ENCODE measurements around the gene BTC. TPM values are rescaled to one million over a fixed set of nuclear protein-coding genes. Genes with fewer than 3 reads are reported as not detected.

The BTC gene
- total RNA-seq, 1 experiment from 2014 or later = not detected

DNA sequence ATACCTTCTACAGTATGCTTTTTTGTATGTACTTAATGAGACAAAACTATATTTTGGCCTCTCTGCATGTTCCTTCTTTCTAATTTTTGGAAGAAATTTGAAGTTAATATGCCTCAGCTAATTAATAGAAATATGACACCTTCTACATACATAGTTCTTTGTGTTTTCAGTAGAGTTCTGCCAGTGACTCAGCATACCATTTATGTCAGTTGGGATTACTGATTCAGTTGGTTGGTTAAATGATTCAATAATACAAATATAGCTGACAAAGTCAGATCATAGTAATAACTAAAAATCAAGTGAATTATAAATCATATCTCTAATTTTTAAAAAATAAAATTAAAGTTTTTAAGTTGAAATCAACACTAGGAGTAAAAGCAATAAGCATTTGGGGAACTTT lies 16.8 kb downstream of the BTC start:
- no peaks in the 10 kb centered on the region for H3K36me3 Mint-ChIP-seq (ENCODE audit: insufficient read depth in 1 of 3, low read depth in 3 of 3)
- no peaks in the 10 kb centered on the region for H3K23me2 ChIP-seq (ENCODE audit: insufficient read length, low read depth, low read length, poor library complexity, severe bottlenecking)
- no peak overlapping the region for H2BK5ac ChIP-seq (ENCODE audit: insufficient read length, low read length)
- H3T11ph ChIP-seq (ENCODE audit: low read length) = no peak overlapping the region
- no peak overlapping the region for H3K56ac ChIP-seq (ENCODE audit: insufficient read length, low read depth, low read length)
- no peak overlapping the region for H3K18ac ChIP-seq (ENCODE audit: insufficient read length, low read depth, low read length)
- no peaks in the 10 kb centered on the region for H3K79me2 ChIP-seq (ENCODE audit: insufficient read depth, low read length)
- no peaks in the 10 kb centered on the region for H4K20me1 ChIP-seq (ENCODE audit: control insufficient read depth, insufficient read depth, insufficient read length)
- no peaks in the 10 kb centered on the region for H3K79me1 ChIP-seq (ENCODE audit: insufficient read depth, low read depth, low read length, poor library complexity, severe bottlenecking)
- no peak overlapping the region for H4K91ac ChIP-seq (ENCODE audit: insufficient read length, low read depth, low read length)
- H3K27ac ChIP-seq (ENCODE audit: insufficient read length, low read depth, low read length) = no peak overlapping the region
- no peak overlapping the region for H2BK120ac ChIP-seq (ENCODE audit: low read depth, low read length, poor library complexity, severe bottlenecking)
- H3K23ac ChIP-seq (ENCODE audit: insufficient read length, low read depth, low read length) = no peak overlapping the region
- no peaks in the 10 kb centered on the region for H3K4me1 ChIP-seq (ENCODE audit: insufficient read depth, low read length)
- H4K5ac ChIP-seq (ENCODE audit: insufficient read length, low read depth, low read length) = no peak overlapping the region
- H2BK15ac ChIP-seq (ENCODE audit: low read depth, low read length) = no peak overlapping the region
- DNase-seq = no peak
- no peak overlapping the region for H4K8ac ChIP-seq (replicated peaks; ENCODE audit: insufficient read length, low read depth, low read length)
- H3K27me3 Mint-ChIP-seq (ENCODE audit: low read depth) = no peaks in the 10 kb centered on the region
- TF ChIP-seq, protein P1, sequence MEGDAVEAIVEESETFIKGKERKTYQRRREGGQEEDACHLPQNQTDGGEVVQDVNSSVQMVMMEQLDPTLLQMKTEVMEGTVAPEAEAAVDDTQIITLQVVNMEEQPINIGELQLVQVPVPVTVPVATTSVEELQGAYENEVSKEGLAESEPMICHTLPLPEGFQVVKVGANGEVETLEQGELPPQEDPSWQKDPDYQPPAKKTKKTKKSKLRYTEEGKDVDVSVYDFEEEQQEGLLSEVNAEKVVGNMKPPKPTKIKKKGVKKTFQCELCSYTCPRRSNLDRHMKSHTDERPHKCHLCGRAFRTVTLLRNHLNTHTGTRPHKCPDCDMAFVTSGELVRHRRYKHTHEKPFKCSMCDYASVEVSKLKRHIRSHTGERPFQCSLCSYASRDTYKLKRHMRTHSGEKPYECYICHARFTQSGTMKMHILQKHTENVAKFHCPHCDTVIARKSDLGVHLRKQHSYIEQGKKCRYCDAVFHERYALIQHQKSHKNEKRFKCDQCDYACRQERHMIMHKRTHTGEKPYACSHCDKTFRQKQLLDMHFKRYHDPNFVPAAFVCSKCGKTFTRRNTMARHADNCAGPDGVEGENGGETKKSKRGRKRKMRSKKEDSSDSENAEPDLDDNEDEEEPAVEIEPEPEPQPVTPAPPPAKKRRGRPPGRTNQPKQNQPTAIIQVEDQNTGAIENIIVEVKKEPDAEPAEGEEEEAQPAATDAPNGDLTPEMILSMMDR (conservative IDR thresholded peaks at IDR 0.05) = no peak
- no peak overlapping the region for H2AFZ ChIP-seq (ENCODE audit: low read length)
- H3K14ac ChIP-seq (ENCODE audit: insufficient read depth, low read length) = no peak overlapping the region
- H3K9ac ChIP-seq (ENCODE audit: extremely low read depth, insufficient read length, low read length) = no peak overlapping the region
- no peak overlapping the region for H3K27ac Mint-ChIP-seq
- H2BK12ac ChIP-seq (ENCODE audit: insufficient read length, low read depth, low read length) = no peak overlapping the region
- H3K4me3 Mint-ChIP-seq = no peak overlapping the region
- no peaks in the 10 kb centered on the region for H3K27me3 ChIP-seq (ENCODE audit: insufficient read depth, low read length)
- H3K9me3 Mint-ChIP-seq = peaks cover 0 to 3% of the 10 kb centered on the region in 2 experiments; a peak in 1 of 5 replicates
- H2AK5ac ChIP-seq (ENCODE audit: insufficient read length, low read length) = no peak overlapping the region
- H3K4me2 ChIP-seq (ENCODE audit: insufficient read depth, insufficient read length, low read length) = no peak overlapping the region
- H3K9me3 ChIP-seq (ENCODE audit: control insufficient read depth, low read depth, low read length) = no peaks in the 10 kb centered on the region
- peaks cover 9 to 11% of the 10 kb centered on the region in 2 experiments; a peak in 1 of 4 replicates for H3K4me1 Mint-ChIP-seq
- no peak overlapping the region for H3K4ac ChIP-seq (ENCODE audit: low read depth, low read length)
- H2BK20ac ChIP-seq (ENCODE audit: low read depth, low read length, poor library complexity, severe bottlenecking) = no peak overlapping the region
